ENCODE results near the gene IFT88. TPM values are rescaled to one million over a fixed set of nuclear protein-coding genes. Genes with fewer than 3 reads are reported as not detected.

IFT88 gene
- total and polyA plus RNA-seq, 4 donors: 8.7 to 59.0 (median 14.6) TPM

DNA sequence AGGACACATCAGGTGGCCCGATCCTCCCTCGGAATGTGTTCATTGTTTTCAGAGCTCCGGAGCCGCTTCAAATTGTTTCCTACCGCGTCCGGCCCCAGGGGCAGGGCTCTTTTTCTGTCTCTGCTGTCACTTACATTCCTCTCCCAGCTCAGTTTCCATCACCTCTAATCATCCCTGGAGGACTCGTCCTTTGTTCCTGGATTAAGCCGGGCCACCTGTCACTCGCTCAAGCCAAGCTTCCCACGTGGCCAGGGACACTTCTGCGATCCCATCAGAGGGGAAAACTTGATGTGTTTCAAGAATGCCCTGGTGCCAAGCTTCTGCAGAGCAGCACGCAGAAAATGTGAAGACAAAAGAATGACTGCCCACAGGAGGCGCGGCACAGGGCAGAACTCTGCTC, 150.0 kb downstream of the IFT88 start:
- no peak overlapping the region for H3K27ac ChIP-seq (ENCODE audit: low read depth in 1 of 2, low read length in 1 of 2)
- H3K4me3 ChIP-seq: no peak overlapping the region
- peaks cover 0 to 2% (median 0%) of the 10 kb centered on the region in 4 donors for H3K9me3 ChIP-seq (ENCODE audit: control insufficient read depth in 4 of 4, insufficient read depth in 3 of 4, low read length in 3 of 4)
- TF ChIP-seq, protein P1, sequence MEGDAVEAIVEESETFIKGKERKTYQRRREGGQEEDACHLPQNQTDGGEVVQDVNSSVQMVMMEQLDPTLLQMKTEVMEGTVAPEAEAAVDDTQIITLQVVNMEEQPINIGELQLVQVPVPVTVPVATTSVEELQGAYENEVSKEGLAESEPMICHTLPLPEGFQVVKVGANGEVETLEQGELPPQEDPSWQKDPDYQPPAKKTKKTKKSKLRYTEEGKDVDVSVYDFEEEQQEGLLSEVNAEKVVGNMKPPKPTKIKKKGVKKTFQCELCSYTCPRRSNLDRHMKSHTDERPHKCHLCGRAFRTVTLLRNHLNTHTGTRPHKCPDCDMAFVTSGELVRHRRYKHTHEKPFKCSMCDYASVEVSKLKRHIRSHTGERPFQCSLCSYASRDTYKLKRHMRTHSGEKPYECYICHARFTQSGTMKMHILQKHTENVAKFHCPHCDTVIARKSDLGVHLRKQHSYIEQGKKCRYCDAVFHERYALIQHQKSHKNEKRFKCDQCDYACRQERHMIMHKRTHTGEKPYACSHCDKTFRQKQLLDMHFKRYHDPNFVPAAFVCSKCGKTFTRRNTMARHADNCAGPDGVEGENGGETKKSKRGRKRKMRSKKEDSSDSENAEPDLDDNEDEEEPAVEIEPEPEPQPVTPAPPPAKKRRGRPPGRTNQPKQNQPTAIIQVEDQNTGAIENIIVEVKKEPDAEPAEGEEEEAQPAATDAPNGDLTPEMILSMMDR (IDR thresholded peaks at IDR 0.05; ENCODE audit: control extremely low read depth, extremely low read depth): no peak
- DNase-seq (no peak), ATAC-seq (ENCODE audit: insufficient read depth, low FRiP score) (no peak)
- H3K36me3 ChIP-seq (ENCODE audit: control insufficient read depth in 4 of 4, insufficient read depth in 4 of 4, low read length in 4 of 4): no peaks in the 10 kb centered on the region
- H3K4me1 ChIP-seq (ENCODE audit: control insufficient read depth in 5 of 5, insufficient read depth in 5 of 5, low read length in 5 of 5): peaks cover 0 to 20% (median 9%) of the 10 kb centered on the region in 5 donors
- WGBS, 2 donors: 72 to 85% methylated on average over 15 of the region's 15 CpGs
- H3K9ac ChIP-seq (ENCODE audit: insufficient read depth in 1 of 2, low read length in 2 of 2): no peak overlapping the region
- peaks cover 0 to 9% (median 0%) of the 10 kb centered on the region in 3 donors for H3K27me3 ChIP-seq (ENCODE audit: control insufficient read depth in 3 of 3, insufficient read depth in 3 of 3, low read length in 2 of 3)

DNA sequence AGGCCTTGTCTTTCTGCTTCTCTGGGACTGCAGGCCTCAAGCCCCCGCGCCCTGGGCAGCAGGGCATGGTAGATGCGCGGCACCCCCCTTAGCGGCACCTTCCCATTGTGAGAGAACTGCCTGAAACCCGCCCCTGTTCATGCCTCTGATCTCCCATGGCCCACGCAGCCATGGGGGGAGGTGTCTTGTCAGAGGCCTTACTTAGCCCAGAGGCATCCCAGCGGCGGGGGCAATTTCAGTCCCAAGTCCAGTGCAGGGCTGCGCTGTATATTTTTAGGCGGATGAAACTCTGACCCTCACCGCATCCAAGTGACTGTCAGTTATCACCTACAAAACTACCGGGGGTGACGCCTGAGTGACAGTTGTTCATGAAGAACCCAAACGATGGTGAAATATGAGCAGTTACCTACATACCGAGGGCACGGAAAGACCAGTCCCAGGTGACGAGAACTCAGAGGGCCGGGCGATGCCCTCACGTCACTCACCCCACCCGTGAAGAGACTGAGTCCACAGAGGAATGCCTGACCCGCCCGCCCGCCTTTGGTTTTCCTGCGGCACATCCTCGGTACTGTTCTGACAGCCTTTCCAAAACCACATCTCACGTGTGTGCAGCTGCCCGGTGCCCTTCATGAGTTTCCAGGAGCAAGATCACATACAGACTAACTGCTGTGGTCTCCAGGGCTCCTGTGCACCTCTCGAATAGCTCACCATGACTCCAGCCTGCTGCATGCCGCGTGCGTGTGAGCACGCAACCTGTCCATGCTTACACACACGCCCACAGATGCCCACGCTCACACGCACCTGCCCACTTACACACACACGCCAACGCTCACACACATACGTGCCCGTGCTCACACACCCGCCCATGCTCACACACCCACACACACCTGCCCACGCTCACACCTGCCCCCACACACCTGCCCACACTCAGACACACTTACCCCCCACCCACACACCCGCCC, 150.9 kb downstream of the IFT88 start:
- no peak overlapping the region for H3K9ac ChIP-seq (ENCODE audit: insufficient read depth in 1 of 2, low read length in 2 of 2)
- H3K27me3 ChIP-seq (ENCODE audit: control insufficient read depth in 3 of 3, insufficient read depth in 3 of 3, low read length in 2 of 3): peaks cover 0 to 9% (median 0%) of the 10 kb centered on the region in 3 donors
- H3K9me3 ChIP-seq (ENCODE audit: control insufficient read depth in 4 of 4, insufficient read depth in 3 of 4, low read length in 3 of 4): peaks cover 0 to 2% (median 0%) of the 10 kb centered on the region in 4 donors
- DNase-seq (no peak), ATAC-seq (ENCODE audit: insufficient read depth, low FRiP score) (no peak)
- H3K4me1 ChIP-seq (ENCODE audit: control insufficient read depth in 5 of 5, insufficient read depth in 5 of 5, low read length in 5 of 5): peaks cover 0 to 22% (median 9%) of the 10 kb centered on the region in 5 donors
- TF ChIP-seq, protein P1 (IDR thresholded peaks at IDR 0.05; ENCODE audit: control extremely low read depth, extremely low read depth): no peak
- H3K27ac ChIP-seq (ENCODE audit: low read depth in 1 of 2, low read length in 1 of 2): no peak overlapping the region
- H3K4me3 ChIP-seq: no peak overlapping the region
- H3K36me3 ChIP-seq (ENCODE audit: control insufficient read depth in 4 of 4, insufficient read depth in 4 of 4, low read length in 4 of 4): no peaks in the 10 kb centered on the region
- WGBS, 2 donors: 93 to 97% methylated on average over 44 of the region's 44 CpGs

DNA sequence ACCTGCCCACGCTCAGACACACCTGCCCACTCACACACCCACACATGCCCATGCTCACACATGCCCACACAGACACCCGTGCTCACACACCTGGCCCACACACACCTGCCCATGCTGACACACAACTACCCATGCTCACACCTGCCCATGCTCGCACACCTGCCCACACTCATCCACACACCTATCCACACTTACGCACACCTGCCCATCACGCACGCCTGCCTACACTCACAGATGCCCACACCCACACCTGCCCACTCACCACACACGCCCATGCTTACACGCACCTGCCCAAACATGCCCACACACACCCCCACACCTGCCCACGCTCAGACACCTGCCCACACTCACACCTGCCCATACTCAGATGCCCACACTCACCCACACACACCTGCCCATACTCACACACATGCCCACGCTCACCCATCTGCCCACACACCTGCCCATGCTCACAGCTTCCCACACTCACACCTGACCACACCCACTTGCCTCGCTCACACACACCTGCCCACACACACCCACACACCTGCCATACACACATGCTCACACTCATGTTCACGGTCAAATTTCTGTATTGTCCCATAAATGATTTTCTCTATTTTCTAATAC, 152.1 kb downstream of the IFT88 start:
- peaks cover 0 to 19% (median 9%) of the 10 kb centered on the region in 5 donors for H3K4me1 ChIP-seq (ENCODE audit: control insufficient read depth in 5 of 5, insufficient read depth in 5 of 5, low read length in 5 of 5)
- H3K9me3 ChIP-seq (ENCODE audit: control insufficient read depth in 4 of 4, insufficient read depth in 3 of 4, low read length in 3 of 4): peaks cover 0 to 2% (median 0%) of the 10 kb centered on the region in 4 donors
- H3K27me3 ChIP-seq (ENCODE audit: control insufficient read depth in 3 of 3, insufficient read depth in 3 of 3, low read length in 2 of 3): peaks cover 0 to 9% (median 0%) of the 10 kb centered on the region in 3 donors
- no peaks in the 10 kb centered on the region for H3K36me3 ChIP-seq (ENCODE audit: control insufficient read depth in 4 of 4, insufficient read depth in 4 of 4, low read length in 4 of 4)
- H3K27ac ChIP-seq (ENCODE audit: low read depth in 1 of 2, low read length in 1 of 2): no peak overlapping the region
- no peak overlapping the region for H3K4me3 ChIP-seq
- TF ChIP-seq, protein P1 (IDR thresholded peaks at IDR 0.05; ENCODE audit: control extremely low read depth, extremely low read depth): no peak
- DNase-seq (no peak), ATAC-seq (ENCODE audit: insufficient read depth, low FRiP score) (no peak)
- 91 to 96% methylated on average over 12 of the region's 12 CpGs for WGBS, 2 donors
- no peak overlapping the region for H3K9ac ChIP-seq (ENCODE audit: insufficient read depth in 1 of 2, low read length in 2 of 2)
